ENCODE measurements around the gene SNRPA.

SNRPA gene

DNA sequence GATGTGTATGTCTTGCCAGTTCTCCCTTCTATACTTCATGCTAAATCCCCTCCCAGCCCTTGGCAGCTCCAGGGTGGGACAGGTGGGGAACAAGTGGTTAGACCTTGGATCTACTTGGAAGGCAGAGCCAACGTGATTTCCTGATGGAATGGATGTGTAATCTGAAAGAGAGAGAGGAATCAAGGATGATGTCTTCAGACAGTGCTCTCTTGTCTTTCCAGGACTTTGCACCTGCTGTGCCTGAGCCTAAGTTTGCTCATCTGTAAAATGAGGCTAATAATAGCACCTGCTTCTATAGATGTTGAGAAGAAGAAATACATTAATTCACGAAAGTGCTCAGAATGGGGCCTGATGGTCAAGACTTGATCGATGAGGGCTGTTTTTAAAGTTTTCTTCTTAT is 41.0 kb downstream of the SNRPA start:
- H3K4me1 ChIP-seq (ENCODE audit: insufficient read depth, low read length, poor library complexity, severe bottlenecking): no peaks in the 10 kb centered on the region
- H3K79me2 ChIP-seq (ENCODE audit: insufficient read depth, low read length): no peaks in the 10 kb centered on the region
- H3K9me3 ChIP-seq (ENCODE audit: insufficient read depth, low read depth, low read length): no peaks in the 10 kb centered on the region
- H3K9me2 ChIP-seq (replicated peaks; ENCODE audit: low read depth, low read length): no peaks in the 10 kb centered on the region
- H3K4me3 ChIP-seq (ENCODE audit: low read length, poor library complexity, severe bottlenecking): no peak overlapping the region
- no peaks in the 10 kb centered on the region for H3K36me3 ChIP-seq (ENCODE audit: insufficient read depth, low read length)
- H3F3A ChIP-seq (ENCODE audit: low read depth): no peaks in the 10 kb centered on the region
- TF ChIP-seq, protein P1, sequence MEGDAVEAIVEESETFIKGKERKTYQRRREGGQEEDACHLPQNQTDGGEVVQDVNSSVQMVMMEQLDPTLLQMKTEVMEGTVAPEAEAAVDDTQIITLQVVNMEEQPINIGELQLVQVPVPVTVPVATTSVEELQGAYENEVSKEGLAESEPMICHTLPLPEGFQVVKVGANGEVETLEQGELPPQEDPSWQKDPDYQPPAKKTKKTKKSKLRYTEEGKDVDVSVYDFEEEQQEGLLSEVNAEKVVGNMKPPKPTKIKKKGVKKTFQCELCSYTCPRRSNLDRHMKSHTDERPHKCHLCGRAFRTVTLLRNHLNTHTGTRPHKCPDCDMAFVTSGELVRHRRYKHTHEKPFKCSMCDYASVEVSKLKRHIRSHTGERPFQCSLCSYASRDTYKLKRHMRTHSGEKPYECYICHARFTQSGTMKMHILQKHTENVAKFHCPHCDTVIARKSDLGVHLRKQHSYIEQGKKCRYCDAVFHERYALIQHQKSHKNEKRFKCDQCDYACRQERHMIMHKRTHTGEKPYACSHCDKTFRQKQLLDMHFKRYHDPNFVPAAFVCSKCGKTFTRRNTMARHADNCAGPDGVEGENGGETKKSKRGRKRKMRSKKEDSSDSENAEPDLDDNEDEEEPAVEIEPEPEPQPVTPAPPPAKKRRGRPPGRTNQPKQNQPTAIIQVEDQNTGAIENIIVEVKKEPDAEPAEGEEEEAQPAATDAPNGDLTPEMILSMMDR (conservative IDR thresholded peaks at IDR 0.05; ENCODE audit: low read length): no peak
- TF ChIP-seq EZH2phosphoT487 (IDR thresholded peaks at IDR 0.05; ENCODE audit: borderline replicate concordance): no peak
- no peak overlapping the region for H3K9ac ChIP-seq (ENCODE audit: low read depth, low read length, poor library complexity, severe bottlenecking)
- H4K20me1 ChIP-seq (ENCODE audit: insufficient read depth, low read length, poor library complexity, severe bottlenecking): no peaks in the 10 kb centered on the region
- no peak overlapping the region for H3K4me2 ChIP-seq (ENCODE audit: low read depth, low read length, poor library complexity, severe bottlenecking)
- H3K27me3 ChIP-seq (ENCODE audit: insufficient read depth, low read length, poor library complexity, severe bottlenecking): no peaks in the 10 kb centered on the region
- H2AFZ ChIP-seq (ENCODE audit: low read length): no peak overlapping the region

DNA sequence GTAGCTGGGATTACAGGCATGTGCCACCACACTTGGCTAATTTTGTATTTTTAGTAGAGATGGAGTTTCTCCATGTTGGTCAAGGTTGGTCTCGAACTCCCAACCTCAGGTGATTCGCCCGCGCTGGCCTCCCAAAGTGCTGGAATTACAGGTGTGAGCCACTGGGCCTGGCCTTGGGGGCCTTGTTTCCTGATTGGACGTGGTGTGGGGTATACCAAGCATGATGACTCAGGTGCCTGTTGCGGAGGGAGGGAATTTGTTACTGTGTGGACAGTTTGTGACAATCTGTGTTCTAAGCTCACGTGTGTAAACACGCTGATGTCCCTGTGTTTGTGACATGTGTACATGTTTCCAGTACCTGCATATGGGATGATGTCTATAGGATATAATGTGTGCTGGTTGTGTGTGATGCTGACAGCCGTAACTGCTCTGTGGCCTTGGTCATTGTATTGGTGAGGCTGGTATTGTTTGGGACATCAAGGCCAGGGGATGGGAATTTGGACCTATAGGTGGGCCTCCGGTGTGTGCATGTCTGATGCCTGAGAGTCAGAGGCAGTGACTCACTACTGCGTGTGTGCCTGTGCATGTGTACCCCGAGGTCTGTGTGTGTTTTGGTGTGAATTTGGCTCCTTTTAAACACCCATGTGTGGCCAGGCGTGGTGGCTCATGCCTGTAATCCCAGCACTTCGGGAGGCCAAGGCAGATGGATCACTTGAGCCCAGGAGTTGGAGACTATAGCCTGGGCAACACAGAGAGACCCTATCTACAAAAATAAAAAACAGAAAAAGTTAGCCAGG is 46.4 kb downstream of the SNRPA start:
- no peaks in the 10 kb centered on the region for H3K27me3 ChIP-seq (ENCODE audit: insufficient read depth, low read length, poor library complexity, severe bottlenecking)
- 0 out of 2 replicates have a peak, but pooled peaks cover 3% of the 10 kb centered on the region for H3F3A ChIP-seq (ENCODE audit: low read depth)
- H3K9ac ChIP-seq (ENCODE audit: low read depth, low read length, poor library complexity, severe bottlenecking): peak overlapping the region; percentile 81
- no peaks in the 10 kb centered on the region for H3K36me3 ChIP-seq (ENCODE audit: insufficient read depth, low read length)
- TF ChIP-seq, protein P1 (conservative IDR thresholded peaks at IDR 0.05; ENCODE audit: low read length): no peak
- TF ChIP-seq EZH2phosphoT487 (IDR thresholded peaks at IDR 0.05; ENCODE audit: borderline replicate concordance): no peak
- H3K9me3 ChIP-seq (ENCODE audit: insufficient read depth, low read depth, low read length): no peaks in the 10 kb centered on the region
- H3K9me2 ChIP-seq (replicated peaks; ENCODE audit: low read depth, low read length): no peaks in the 10 kb centered on the region
- H2AFZ ChIP-seq (ENCODE audit: low read length): peak overlapping the region; percentile 95; the same call in 1 of the 2 replicates
- peaks cover 30% of the 10 kb centered on the region for H3K4me1 ChIP-seq (ENCODE audit: insufficient read depth, low read length, poor library complexity, severe bottlenecking)
- H3K4me3 ChIP-seq (ENCODE audit: low read length, poor library complexity, severe bottlenecking): peak overlapping the region; percentile 82
- peaks cover 34% of the 10 kb centered on the region for H3K79me2 ChIP-seq (ENCODE audit: insufficient read depth, low read length)
- H3K4me2 ChIP-seq (ENCODE audit: low read depth, low read length, poor library complexity, severe bottlenecking): peak overlapping the region; percentile 78
- peaks cover 30% of the 10 kb centered on the region for H4K20me1 ChIP-seq (ENCODE audit: insufficient read depth, low read length, poor library complexity, severe bottlenecking)

DNA sequence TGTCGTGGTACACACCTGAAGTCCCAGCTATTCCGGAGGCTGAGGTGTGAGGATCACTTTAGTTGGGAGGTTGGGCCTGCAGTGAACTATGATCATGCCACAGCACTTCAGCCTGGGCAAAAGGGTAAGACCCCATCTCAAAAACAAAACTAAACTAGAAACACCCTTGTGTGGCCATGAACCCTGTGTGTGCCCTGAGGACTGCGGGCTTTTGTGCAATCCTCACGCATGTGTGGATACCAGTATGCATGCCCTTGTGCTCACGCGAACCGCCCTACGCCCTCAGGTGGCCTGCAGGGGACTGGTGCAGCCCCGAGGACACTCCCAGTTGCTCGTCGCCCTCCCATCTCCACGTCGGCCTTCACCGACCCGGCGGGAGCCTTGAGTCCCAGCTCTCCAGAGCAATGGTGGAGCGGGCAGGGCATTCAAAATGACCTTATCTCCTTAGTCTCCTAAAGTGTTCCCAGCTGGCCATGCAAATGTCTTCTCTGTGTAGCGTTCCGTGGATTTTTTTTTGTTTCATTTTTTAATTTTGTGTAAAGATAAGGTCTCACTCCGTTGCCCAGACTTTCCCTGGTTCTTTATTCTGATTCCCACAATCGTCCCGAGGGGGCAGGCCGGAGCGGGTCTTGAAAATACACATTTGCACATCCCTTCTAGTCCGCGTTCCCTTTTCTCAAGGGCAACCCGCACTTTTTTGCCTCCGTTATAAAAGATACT is 47.1 kb downstream of the SNRPA start:
- H3K27me3 ChIP-seq (ENCODE audit: insufficient read depth, low read length, poor library complexity, severe bottlenecking): no peaks in the 10 kb centered on the region
- no peaks in the 10 kb centered on the region for H3K36me3 ChIP-seq (ENCODE audit: insufficient read depth, low read length)
- peak overlapping the region; percentile 81 for H3K9ac ChIP-seq (ENCODE audit: low read depth, low read length, poor library complexity, severe bottlenecking)
- peak overlapping the region; percentile 95 for H2AFZ ChIP-seq (ENCODE audit: low read length)
- TF ChIP-seq EZH2phosphoT487 (IDR thresholded peaks at IDR 0.05; ENCODE audit: borderline replicate concordance): no peak
- TF ChIP-seq, protein P1 (conservative IDR thresholded peaks at IDR 0.05; ENCODE audit: low read length): peak; percentile 56
- H3K9me2 ChIP-seq (replicated peaks; ENCODE audit: low read depth, low read length): no peaks in the 10 kb centered on the region
- H3K4me2 ChIP-seq (ENCODE audit: low read depth, low read length, poor library complexity, severe bottlenecking): peak overlapping the region; percentile 78
- peaks cover 38% of the 10 kb centered on the region for H3K4me1 ChIP-seq (ENCODE audit: insufficient read depth, low read length, poor library complexity, severe bottlenecking)
- H3K9me3 ChIP-seq (ENCODE audit: insufficient read depth, low read depth, low read length): no peaks in the 10 kb centered on the region
- peaks cover 41% of the 10 kb centered on the region for H3K79me2 ChIP-seq (ENCODE audit: insufficient read depth, low read length)
- peaks cover 38% of the 10 kb centered on the region for H4K20me1 ChIP-seq (ENCODE audit: insufficient read depth, low read length, poor library complexity, severe bottlenecking)
- 0 out of 2 replicates have a peak, but pooled peaks cover 3% of the 10 kb centered on the region for H3F3A ChIP-seq (ENCODE audit: low read depth)
- peak overlapping the region; percentile 82 for H3K4me3 ChIP-seq (ENCODE audit: low read length, poor library complexity, severe bottlenecking)

Data from Loucy (cell line).